HG03521 (cell line): ENCODE measurements around the gene SMIM35.
"Not testable (repeated sequence)": the region's sequence is repeated elsewhere in the genome, so short reads cannot be mapped to it uniquely, and the experiment has no call there.

Experiments used
- ATAC-seq: cut with Tn5 transposase; IDR thresholded peaks from one replicate; pipeline ENCODE4 v1.9.1; 2021; ENCODE audit warnings: mild to moderate bottlenecking, moderate library complexity; ENCODE audit not compliant: unreplicated experiment

The SMIM35 gene

GRCh38 chr11:118082880-118083552 lies 3.7 kb downstream of the SMIM35 start:
- ATAC-seq: no peak

GRCh38 chr11:118081241-118081958 lies 5.4 kb downstream of the SMIM35 start:
- no peak for ATAC-seq

- ATAC-seq: no peak
These were observed 6.5 kb downstream of the SMIM35 start for GRCh38 chr11:118080296-118080695.

- no peak for ATAC-seq
These were observed 7.3 kb downstream of the SMIM35 start for GRCh38 chr11:118079491-118079890.

GRCh38 chr11:118078911-118079411 lies 7.8 kb downstream of the SMIM35 start:
- no peak for ATAC-seq

- ATAC-seq: no peak
These were observed 9.9 kb downstream of the SMIM35 start, which contains the start of gene TMPRSS4 for GRCh38 chr11:118076754-118077281. TSS of gene TMPRSS4 (plus strand) at chr11:118077078. CDS start at chr11:118077303, 225 bp downstream.

- no peak for ATAC-seq
These were observed 12.0 kb downstream of the SMIM35 start for GRCh38 chr11:118074785-118075184.

- ATAC-seq: no peak
These were observed 12.6 kb downstream of the SMIM35 start for GRCh38 chr11:118074091-118074685.

- no peak for ATAC-seq
These were observed 13.2 kb downstream of the SMIM35 start for GRCh38 chr11:118073554-118073953.

- no peak for ATAC-seq
These were observed 15.2 kb downstream of the SMIM35 start for GRCh38 chr11:118071416-118072030.

- no peak for ATAC-seq
These were observed 17.7 kb downstream of the SMIM35 start for GRCh38 chr11:118068945-118069612.

- no peak for ATAC-seq
These were observed 18.4 kb downstream of the SMIM35 start for GRCh38 chr11:118068206-118068944.

- ATAC-seq: no peak
These were observed 19.8 kb downstream of the SMIM35 start for GRCh38 chr11:118067006-118067405.

GRCh38 chr11:118065384-118065783 lies 21.4 kb downstream of the SMIM35 start:
- no peak for ATAC-seq

- ATAC-seq: no peak
These were observed 21.8 kb downstream of the SMIM35 start for GRCh38 chr11:118064956-118065355.

- not testable (repeated sequence) for ATAC-seq
These were observed 24.1 kb downstream of the SMIM35 start for GRCh38 chr11:118062631-118063030.

GRCh38 chr11:118062181-118062580 lies 24.6 kb downstream of the SMIM35 start:
- not testable (repeated sequence) for ATAC-seq

- ATAC-seq: no peak
These were observed 25.1 kb downstream of the SMIM35 start for GRCh38 chr11:118061586-118062125.

- ATAC-seq: no peak
These were observed 25.9 kb downstream of the SMIM35 start for GRCh38 chr11:118060869-118061268.
